A549 (cell line): ENCODE measurements around the gene SOX12.

ENCODE experiments used
- BHLHE40 ChIP-seq: IDR thresholded peaks from 2 replicates; pipeline ENCODE4 v1.6.1; 2012; ENCODE audit warnings: low read depth, low read length, inconsistent platforms
- CTCF ChIP-seq: fragments of >200 bp; sonication (Bioruptor Twin); formaldehyde crosslinking; IDR thresholded peaks from 3 replicates; pipeline ENCODE4 v1.5.1; 2016
- EHMT2 ChIP-seq: fragments of 200-600 bp; sonication (generic); IDR thresholded peaks from 2 replicates; pipeline ENCODE4 v1.6.1; 2016; ENCODE audit warnings: antibody characterized with exemption, low read depth, mild to moderate bottlenecking, moderate library complexity
- HDAC2 ChIP-seq: fragments of 200-600 bp; sonication (generic); IDR thresholded peaks from 2 replicates; pipeline ENCODE4 v1.6.1; 2016
- HOXA7 ChIP-seq: fragments of 250-450 bp; sonication (Bioruptor Pico); IDR thresholded peaks from 2 replicates; pipeline ENCODE4 v1.5.0; 2020; ENCODE audit warnings: mild to moderate bottlenecking, moderate library complexity
- PHF8 ChIP-seq: fragments of 200-600 bp; sonication (generic); IDR thresholded peaks from 2 replicates; pipeline ENCODE4 v1.6.1; 2016; ENCODE audit warnings: low read depth, mild to moderate bottlenecking, antibody characterized with exemption, moderate library complexity, borderline replicate concordance
- POLR2A ChIP-seq: IDR thresholded peaks from 2 replicates; pipeline ENCODE4 v1.6.1; 2012; ENCODE audit warnings: mild to moderate bottlenecking, low read length
- RAD21 ChIP-seq, 2 experiments: fragments of >200 bp in 1 of 2; sonication (Bioruptor Twin) in 1 of 2; formaldehyde crosslinking in 1 of 2; IDR thresholded peaks in 1 of 2; conservative IDR thresholded peaks in 1 of 2; 2 replicates in 1 of 2; 3 replicates in 1 of 2; pipeline ENCODE4 v1.6.1; 2012 to 2018; ENCODE audit warnings: inconsistent platforms in 1 of 2
- SMC3 ChIP-seq: fragments of >200 bp; sonication (Bioruptor Twin); formaldehyde crosslinking; IDR thresholded peaks from 3 replicates; pipeline ENCODE4 v1.6.1; 2018; ENCODE audit warnings: inconsistent platforms

DNA sequence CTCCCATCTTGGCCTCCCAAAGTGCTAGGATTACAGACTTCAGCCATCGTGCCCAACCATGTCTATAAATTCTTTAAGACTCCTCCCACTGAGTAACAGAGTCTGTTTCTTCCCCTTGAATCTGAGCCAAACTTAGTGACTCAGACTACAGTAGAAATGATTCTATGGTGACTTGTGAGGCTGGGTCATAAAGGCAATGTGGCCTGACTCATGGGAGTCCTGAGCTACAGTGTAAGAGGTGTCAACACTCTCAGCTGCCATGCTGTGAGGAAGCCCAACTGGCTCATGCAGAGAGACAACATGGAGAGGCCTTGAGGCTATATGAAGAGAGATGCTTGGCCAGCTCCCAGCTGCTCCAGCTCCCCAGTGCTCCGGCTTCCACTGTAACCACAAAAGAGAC is 16.3 kb downstream of the SOX12 start:
- TF ChIP-seq HOXA7 (CRISPR knock-in tag), result no peak
- no peak for TF ChIP-seq HDAC2
- TF ChIP-seq POLR2A, result no peak
- TF ChIP-seq CTCF, result no peak
- TF ChIP-seq RAD21 (conservative IDR thresholded peaks at IDR 0.05 in 1 of 2, IDR thresholded peaks at IDR 0.05 in 1 of 2), result no peak
- TF ChIP-seq BHLHE40, result no peak
- TF ChIP-seq PHF8, result no peak
- TF ChIP-seq EHMT2, result no peak
- no peak for TF ChIP-seq SMC3
